Lower leg skin (tissue), 4 donors: ENCODE results near the gene C9orf50. TPM values are rescaled to one million over a fixed set of nuclear protein-coding genes. Genes with fewer than 3 reads are reported as not detected.

Experiments used
- DNase-seq, 2 donors: peaks; one replicate each; pipeline ENCODE4 v3.0.0-alpha.2; 2019; ENCODE audit warnings: low spot score in 2 of 2
- H3K4me3 ChIP-seq: fragments of 200-600 bp; sonication (generic); 2 replicates; pipeline ENCODE4 v1.5.1; 2017; ENCODE audit warnings: mild to moderate bottlenecking, low read depth; ENCODE audit not compliant: poor library complexity, severe bottlenecking
- CTCF ChIP-seq, 3 donors: fragments of 450-650 bp; IDR thresholded peaks; one replicate each; pipeline ENCODE4 v1.5.1; 2016; ENCODE audit warnings: antibody characterized with exemption in 3 of 3, mild to moderate bottlenecking in 3 of 3, moderate library complexity in 2 of 3
- POLR2A ChIP-seq, 2 donors: fragments of 450-650 bp; IDR thresholded peaks; one replicate each; pipeline ENCODE4 v1.6.1; 2016 to 2017; ENCODE audit warnings: antibody characterized with exemption in 2 of 2, mild to moderate bottlenecking in 1 of 2, moderate library complexity in 1 of 2
- WGBS, 2 donors: methylation state at CpG; one replicate each; pipeline ENCODE4 v1.1.5; 2018; 5-methylcytosine and 5-hydroxymethylcytosine counted together
- intact Hi-C: fragments of 100-400 bp; cut with DNase I; formaldehyde crosslinking; loops from one replicate; pipeline ENCODE4 v1.15.0; 2023; ENCODE audit warnings: low total_unique reads
- total RNA-seq, 4 donors: library from RNA; depleted of rRNA; stranded (reverse); fragments of >200 nt; gene quantifications; one replicate each; pipeline ENCODE4 v1.1.0, GENCODE V29; 2016

Gene C9orf50
- total RNA-seq, 4 donors from 2014 or later: not detected

GRCh38 chr9:129579294-129579693 is 41.6 kb downstream of the C9orf50 start:
- DNase-seq: no peak
- intact Hi-C loops: no loop called here
- WGBS, 2 donors: 91 to 93% methylated on average over 3 of the region's 3 CpGs
- TF ChIP-seq CTCF (IDR thresholded peaks at IDR 0.05) (no peak), POLR2A (IDR thresholded peaks at IDR 0.05) (no peak)
- no peak overlapping the region for H3K4me3 ChIP-seq

GRCh38 chr9:129576546-129577543 is 44.1 kb downstream of the C9orf50 start:
- WGBS, 2 donors: 73 to 74% methylated on average over 31 to 34 of the region's 34 CpGs
- H3K4me3 ChIP-seq: no peak overlapping the region
- TF ChIP-seq POLR2A (IDR thresholded peaks at IDR 0.05): no peak
- no peak for TF ChIP-seq CTCF (IDR thresholded peaks at IDR 0.05)
- no peak for DNase-seq
- intact Hi-C loops: no loop called here

GRCh38 chr9:129575818-129576217 is 45.1 kb downstream of the C9orf50 start:
- intact Hi-C loops: no loop called here
- TF ChIP-seq POLR2A (IDR thresholded peaks at IDR 0.05) (no peak), CTCF (IDR thresholded peaks at IDR 0.05) (no peak)
- H3K4me3 ChIP-seq: no peak overlapping the region
- WGBS, 2 donors: 74 to 78% methylated on average over 9 of the region's 9 CpGs
- DNase-seq: no peak

- 79 to 84% methylated on average over 13 of the region's 13 CpGs for WGBS, 2 donors
- no peak for DNase-seq
- no peak overlapping the region for H3K4me3 ChIP-seq
- TF ChIP-seq CTCF (IDR thresholded peaks at IDR 0.05): no peak
- TF ChIP-seq POLR2A (IDR thresholded peaks at IDR 0.05): no peak
- intact Hi-C loops: no loop called here
Observed at GRCh38 chr9:129574911-129575585, 45.9 kb downstream of the C9orf50 start.

GRCh38 chr9:129573977-129574376 is 46.9 kb downstream of the C9orf50 start:
- DNase-seq: no peak

More at GRCh38 chr9:129573977-129574376, 46.9 kb downstream of the C9orf50 start:
- WGBS, 2 donors: 94% methylated on average over 5 of the region's 5 CpGs
- intact Hi-C loops: no loop called here
- no peak for TF ChIP-seq CTCF (IDR thresholded peaks at IDR 0.05)
- no peak for TF ChIP-seq POLR2A (IDR thresholded peaks at IDR 0.05)
- no peak overlapping the region for H3K4me3 ChIP-seq
